ENCODE data around the gene CASKIN1.

- TF ChIP-seq POLR2A (IDR thresholded peaks at IDR 0.05), result no peak
- TF ChIP-seq CTCF (IDR thresholded peaks at IDR 0.05), result no peak
Observed at GRCh38 chr16:2229632-2230250, 33.3 kb upstream of the CASKIN1 start.
